Thoracic aorta (tissue), 2 donors: ENCODE data around the gene TRIM2. TPM values are rescaled to one million over a fixed set of nuclear protein-coding genes. Genes with fewer than 3 reads are reported as not detected.

Source experiments
- ATAC-seq: fragments of 150-250 bp; one replicate; pipeline ENCODE4 v1.8.0; 2017; ENCODE audit warnings: low read depth; ENCODE audit not compliant: insufficient number of reproducible peaks, low FRiP score
- DNase-seq: peaks from one replicate; pipeline ENCODE4 v3.0.0-alpha.2; 2020; ENCODE audit warnings: low spot score
- H3K27ac ChIP-seq, 2 donors: fragments of 200-600 bp; sonication (generic); 1 replicate in 1 of 2; 2 replicates in 1 of 2; pipeline ENCODE4 v1.5.1; 2016; ENCODE audit warnings: mild to moderate bottlenecking in 2 of 2, moderate library complexity in 2 of 2
- H3K27me3 ChIP-seq: fragments of 200-600 bp; sonication (generic); replicated peaks from 2 replicates; pipeline ENCODE4 v1.6.0; 2016; ENCODE audit warnings: mild to moderate bottlenecking; ENCODE audit not compliant: insufficient read depth
- H3K36me3 ChIP-seq: fragments of 200-600 bp; sonication (generic); one replicate; pipeline ENCODE4 v1.5.1; 2016
- H3K4me1 ChIP-seq, 2 donors: fragments of 200-600 bp; sonication (generic); 1 replicate in 1 of 2; 2 replicates in 1 of 2; pipeline versions ENCODE4 v1.5.1 to v1.6.0; 2016; ENCODE audit warnings: low read depth in 2 of 2, mild to moderate bottlenecking in 1 of 2; ENCODE audit not compliant: control insufficient read depth in 1 of 2
- H3K4me3 ChIP-seq: fragments of 200-600 bp; sonication (generic); 2 replicates; pipeline ENCODE4 v1.5.1; 2016; ENCODE audit warnings: mild to moderate bottlenecking
- H3K9me3 ChIP-seq: fragments of 200-600 bp; sonication (generic); 2 replicates; pipeline ENCODE4 v1.5.1; 2016
- CTCF ChIP-seq: fragments of 200-600 bp; sonication (generic); IDR thresholded peaks from one replicate; pipeline ENCODE4 v1.5.1; 2019; ENCODE audit warnings: antibody characterized with exemption
- total RNA-seq, 2 donors: library from RNA; depleted of rRNA; stranded (reverse); fragments of >200 nt; gene quantifications; one replicate each; pipeline versions ENCODE4 v1.1.0 to v1.2.3, GENCODE V29; 2016

TRIM2 gene
- total RNA-seq, 2 donors from 2014 or later: 31.7 to 41.3 TPM

- Histone ChIP-seq H3K36me3 (no peaks in the 10 kb centered on the region), H3K4me1 (no peaks in the 10 kb centered on the region), H3K27me3 (no peaks in the 10 kb centered on the region), H3K4me3 (no peak overlapping the region), H3K9me3 (peaks cover 6% of the 10 kb centered on the region), H3K27ac (no peak overlapping the region)
- DNase-seq: no peak
- no peak for ATAC-seq
- no peak for TF ChIP-seq CTCF
These were observed 171.1 kb downstream of the TRIM2 start for GRCh38 chr4:153375303-153375702.

- DNase-seq: no peak
- no peak for TF ChIP-seq CTCF
- Histone ChIP-seq H3K27ac (no peak overlapping the region), H3K4me3 (no peak overlapping the region), H3K4me1 (peaks cover 0 to 9% of the 10 kb centered on the region in 2 donors), H3K27me3 (no peaks in the 10 kb centered on the region), H3K9me3 (no peaks in the 10 kb centered on the region), H3K36me3 (no peaks in the 10 kb centered on the region)
- no peak for ATAC-seq
These were observed 178.9 kb downstream of the TRIM2 start for GRCh38 chr4:153383131-153383530.

- Histone ChIP-seq H3K36me3 (no peaks in the 10 kb centered on the region), H3K27me3 (no peaks in the 10 kb centered on the region), H3K4me1 (peaks cover 0 to 9% of the 10 kb centered on the region in 2 donors), H3K9me3 (no peaks in the 10 kb centered on the region), H3K4me3 (no peak overlapping the region), H3K27ac (no peak overlapping the region)
- ATAC-seq (no peak), DNase-seq (no peak)
- TF ChIP-seq CTCF: no peak
These were observed 179.9 kb downstream of the TRIM2 start for GRCh38 chr4:153384160-153384559.

GRCh38 chr4:153385784-153386183 is 181.5 kb downstream of the TRIM2 start:
- Histone ChIP-seq H3K27me3 (no peaks in the 10 kb centered on the region), H3K4me3 (no peak overlapping the region), H3K36me3 (no peaks in the 10 kb centered on the region), H3K9me3 (no peaks in the 10 kb centered on the region), H3K27ac (no peak overlapping the region), H3K4me1 (peaks cover 0 to 9% of the 10 kb centered on the region in 2 donors)
- ATAC-seq: no peak
- no peak for TF ChIP-seq CTCF
- DNase-seq: no peak

GRCh38 chr4:153387981-153388380 is 183.7 kb downstream of the TRIM2 start:
- TF ChIP-seq CTCF: no peak
- no peak overlapping the region for H3K4me3 ChIP-seq
- ATAC-seq (no peak), DNase-seq (no peak)
- no peaks in the 10 kb centered on the region for H3K27me3 ChIP-seq
- H3K4me1 ChIP-seq: peaks cover 0 to 11% of the 10 kb centered on the region in 2 donors
- no peaks in the 10 kb centered on the region for H3K9me3 ChIP-seq
- no peaks in the 10 kb centered on the region for H3K36me3 ChIP-seq
- no peak overlapping the region for H3K27ac ChIP-seq

Other genes with a start within 250 kb of the TRIM2 start
- 1 to 10 TPM in 1 of 2 donors, not detected in 1; 3.0 TPM for gene MND1, start 140.2 kb downstream of the TRIM2 start, total RNA-seq